ENCODE measurements around the gene MAFG.
"Not testable (repeated sequence)": the region's sequence is repeated elsewhere in the genome, so short reads cannot be mapped to it uniquely, and the experiment has no call there.

The MAFG gene

GRCh38 chr17:81921996-81922565 lies 5.5 kb downstream of the MAFG start:
- no peak for FAIRE-seq

GRCh38 chr17:81921537-81921862 lies 6.0 kb downstream of the MAFG start:
- no peak for FAIRE-seq

GRCh38 chr17:81920612-81921536 lies 6.7 kb downstream of the MAFG start:
- FAIRE-seq: no peak

- no peak for FAIRE-seq
Measured at GRCh38 chr17:81918832-81919545, 8.5 kb downstream of the MAFG start.

- not testable (repeated sequence) for FAIRE-seq
Measured at GRCh38 chr17:81918333-81918669, 9.2 kb downstream of the MAFG start.

GRCh38 chr17:81917565-81918332 lies 9.8 kb downstream of the MAFG start, which contains the start of gene SIRT7:
TSS of gene SIRT7 (minus strand) at chr17:81918176. CDS start at chr17:81918131, 45 bp downstream.
- FAIRE-seq: no peak

- no peak for FAIRE-seq
Measured at GRCh38 chr17:81916234-81917001, 11.1 kb downstream of the MAFG start.

- no peak for FAIRE-seq
Measured at GRCh38 chr17:81915331-81915730, 12.2 kb downstream of the MAFG start.

GRCh38 chr17:81914103-81914850 lies 13.3 kb downstream of the MAFG start:
- FAIRE-seq: no peak

GRCh38 chr17:81913394-81914102 lies 14.0 kb downstream of the MAFG start:
- no peak for FAIRE-seq

GRCh38 chr17:81912441-81913309 lies 14.9 kb downstream of the MAFG start:
- no peak for FAIRE-seq

- FAIRE-seq: no peak
Measured at GRCh38 chr17:81911969-81912368, 15.6 kb downstream of the MAFG start.

- FAIRE-seq: no peak
Measured at GRCh38 chr17:81911277-81911961, 16.1 kb downstream of the MAFG start, which contains the start of gene PCYT2. TSS of gene PCYT2 (minus strand) at chr17:81911399. CDS start at chr17:81911355, 44 bp downstream.

- FAIRE-seq: no peak
Measured at GRCh38 chr17:81910840-81911276, 16.7 kb downstream of the MAFG start.

GRCh38 chr17:81909966-81910839 lies 17.3 kb downstream of the MAFG start:
- FAIRE-seq: no peak

- FAIRE-seq: no peak
Measured at GRCh38 chr17:81909231-81909630, 18.3 kb downstream of the MAFG start.

GRCh38 chr17:81908793-81909192 lies 18.7 kb downstream of the MAFG start:
- FAIRE-seq: no peak
